Uterus (tissue), 4 donors: ENCODE measurements around the gene GFER. TPM values are rescaled to one million over a fixed set of nuclear protein-coding genes. Genes with fewer than 3 reads are reported as not detected.

Experiments used
- DNase-seq, 2 donors: peaks; one replicate each; pipeline ENCODE4 v3.0.0-alpha.2; 2019 to 2020
- H3K27ac ChIP-seq, 2 donors: fragments of 200-600 bp; sonication (generic); 1 replicate in 1 of 2; 2 replicates in 1 of 2; pipeline ENCODE4 v1.5.1; 2016 to 2018
- H3K27me3 ChIP-seq, 2 donors: fragments of 200-600 bp; sonication (generic); one replicate each; pipeline ENCODE4 v1.5.1; 2018 to 2019; ENCODE audit warnings: control low read depth in 1 of 2
- H3K36me3 ChIP-seq, 2 donors: fragments of 200-600 bp; sonication (generic); one replicate each; pipeline ENCODE4 v1.5.1; 2019; ENCODE audit warnings: control low read depth in 1 of 2
- H3K4me1 ChIP-seq, 2 donors: fragments of 200-600 bp; sonication (generic); one replicate each; pipeline ENCODE4 v1.5.1; 2018 to 2019; ENCODE audit warnings: control low read depth in 1 of 2
- H3K4me3 ChIP-seq, 2 donors: fragments of 200-600 bp; sonication (generic); 1 replicate in 1 of 2; 2 replicates in 1 of 2; pipeline ENCODE4 v1.5.1; 2018 to 2019; ENCODE audit warnings: mild to moderate bottlenecking in 1 of 2
- H3K9me3 ChIP-seq, 2 donors: fragments of 200-600 bp; sonication (generic); one replicate each; pipeline ENCODE4 v1.5.1; 2019; ENCODE audit warnings: control low read depth in 1 of 2
- CTCF ChIP-seq, 4 experiments: fragments of 200-600 bp in 2 of 4; fragments of 450-650 bp in 2 of 4; sonication (generic) in 2 of 4; IDR thresholded peaks; one replicate each; pipeline ENCODE4 v1.5.1; 2016 to 2019; ENCODE audit warnings: antibody characterized with exemption in 4 of 4, mild to moderate bottlenecking in 2 of 4, moderate library complexity in 1 of 4
- POLR2A ChIP-seq, 2 donors: fragments of 450-650 bp; IDR thresholded peaks; one replicate each; pipeline ENCODE4 v1.6.1; 2016; ENCODE audit warnings: antibody characterized with exemption in 2 of 2, mild to moderate bottlenecking in 1 of 2, moderate library complexity in 1 of 2
- intact Hi-C: fragments of 100-400 bp; cut with DNase I; formaldehyde crosslinking; loops from one replicate; pipeline ENCODE4 v1.15.1; 2023; ENCODE audit warnings: low total_unique reads
- total RNA-seq, 4 donors: library from RNA; depleted of rRNA in 3 of 4; stranded (reverse); fragments of >200 nt in 3 of 4; gene quantifications; one replicate each; pipeline versions ENCODE4 v1.1.0 to v1.2.4, GENCODE V29; 2014 to 2023
- donor health status: DM: yes; HTN: yes; CAD: no.

The GFER gene
- total RNA-seq, 4 donors from 2014 or later: 2.6 to 20.8 (median 6.6) TPM

DNA sequence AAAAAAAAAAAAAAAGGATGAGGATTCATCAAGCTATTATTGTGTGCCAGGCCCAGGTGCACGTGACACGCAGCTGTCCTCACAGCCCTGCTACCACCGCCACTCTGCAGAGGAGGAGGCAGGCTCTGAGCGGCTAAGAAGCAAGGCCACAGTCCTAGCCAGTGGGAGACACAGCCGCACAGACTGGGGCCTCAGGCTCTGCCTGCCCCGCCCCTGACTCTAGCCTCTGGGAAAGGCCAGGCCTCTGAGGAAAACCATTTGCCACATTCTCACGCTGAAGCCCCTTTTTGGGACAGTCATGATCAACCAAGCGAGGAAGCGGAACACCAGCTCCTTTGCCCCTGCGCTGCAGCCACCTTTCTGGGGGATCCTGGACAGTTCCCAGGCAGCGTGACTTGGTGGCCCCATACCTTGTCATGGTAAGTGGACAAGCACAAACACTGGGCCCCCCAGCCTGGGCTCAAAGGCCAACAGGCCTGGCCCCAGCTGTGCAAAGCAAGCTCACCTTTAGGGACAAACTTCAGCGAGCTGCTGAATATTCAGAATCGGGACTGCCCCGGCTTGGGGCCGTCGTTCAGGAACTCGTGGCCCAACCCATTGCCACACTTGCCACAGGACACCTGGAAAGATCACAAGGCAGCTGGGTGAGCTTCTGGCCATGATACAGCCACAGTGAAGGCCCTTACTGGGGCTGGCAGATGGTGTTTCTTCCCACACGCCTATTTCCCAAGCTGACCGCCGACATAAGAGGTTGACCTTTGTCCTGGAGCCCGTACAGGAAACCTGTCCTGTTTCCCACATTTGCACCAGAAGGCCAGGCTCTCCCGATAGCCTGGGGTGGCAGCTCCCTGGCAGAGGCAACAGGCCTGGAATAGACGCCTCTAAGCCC, 43.5 kb upstream of the GFER start:
- Histone ChIP-seq H3K27ac (no peak overlapping the region), H3K4me1 (peaks cover 0 to 5% of the 10 kb centered on the region in 2 donors), H3K9me3 (no peaks in the 10 kb centered on the region), H3K36me3 (no peaks in the 10 kb centered on the region), H3K27me3 (no peaks in the 10 kb centered on the region), H3K4me3 (no peak overlapping the region)
- DNase-seq: no peak
- no peak for TF ChIP-seq CTCF (IDR thresholded peaks at IDR 0.05)
- TF ChIP-seq POLR2A (IDR thresholded peaks at IDR 0.05): no peak
- intact Hi-C loops: no loop called here

DNA sequence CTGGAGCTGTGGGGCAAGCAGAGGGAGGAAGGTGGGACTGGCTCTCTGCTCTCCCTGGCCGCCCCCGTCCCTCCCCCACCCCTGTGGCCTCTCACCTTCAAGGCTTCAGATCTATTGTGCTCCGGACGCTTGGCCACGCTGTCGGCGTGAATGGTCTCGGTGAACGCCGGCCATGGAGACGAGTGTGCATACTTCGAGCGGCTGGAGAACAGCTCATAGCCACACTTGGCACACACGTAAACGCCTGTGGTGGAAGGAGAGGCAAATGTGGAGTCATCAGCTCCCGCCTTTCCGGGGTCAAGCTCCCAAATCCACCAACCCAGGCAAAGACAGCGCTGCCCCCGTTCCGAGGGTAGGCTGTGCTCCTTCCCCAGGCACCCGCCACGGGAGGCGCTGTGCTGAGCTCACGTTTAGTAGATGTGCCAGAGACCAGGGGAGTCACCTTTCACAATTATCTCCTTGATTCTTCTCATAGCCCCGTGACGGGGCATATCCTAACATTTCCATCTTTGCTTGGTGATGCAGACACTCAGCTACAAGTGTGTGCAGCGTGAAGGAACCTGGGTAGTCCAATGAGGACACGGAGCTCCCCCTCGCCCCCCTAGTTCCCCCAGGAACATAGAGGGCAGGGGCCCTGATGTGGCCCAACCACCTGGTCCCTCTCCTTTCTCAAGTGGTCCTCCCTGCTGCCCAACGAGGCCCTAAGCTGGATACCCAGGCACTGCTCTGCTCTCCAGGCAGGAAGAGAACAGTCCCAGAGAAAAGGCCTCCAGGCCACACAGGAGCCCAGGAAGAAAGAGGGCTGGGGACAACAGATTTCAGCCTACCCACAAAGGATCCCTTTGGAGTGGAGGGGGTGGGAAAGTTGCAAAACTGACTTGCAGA, 42.6 kb upstream of the GFER start:
- intact Hi-C loops: no loop called here
- Histone ChIP-seq H3K27ac (no peak overlapping the region), H3K27me3 (no peaks in the 10 kb centered on the region), H3K9me3 (no peaks in the 10 kb centered on the region), H3K36me3 (no peaks in the 10 kb centered on the region), H3K4me3 (no peak overlapping the region), H3K4me1 (peaks cover 0 to 5% of the 10 kb centered on the region in 2 donors)
- TF ChIP-seq CTCF (IDR thresholded peaks at IDR 0.05) (no peak), POLR2A (IDR thresholded peaks at IDR 0.05) (no peak)
- no peak for DNase-seq

DNA sequence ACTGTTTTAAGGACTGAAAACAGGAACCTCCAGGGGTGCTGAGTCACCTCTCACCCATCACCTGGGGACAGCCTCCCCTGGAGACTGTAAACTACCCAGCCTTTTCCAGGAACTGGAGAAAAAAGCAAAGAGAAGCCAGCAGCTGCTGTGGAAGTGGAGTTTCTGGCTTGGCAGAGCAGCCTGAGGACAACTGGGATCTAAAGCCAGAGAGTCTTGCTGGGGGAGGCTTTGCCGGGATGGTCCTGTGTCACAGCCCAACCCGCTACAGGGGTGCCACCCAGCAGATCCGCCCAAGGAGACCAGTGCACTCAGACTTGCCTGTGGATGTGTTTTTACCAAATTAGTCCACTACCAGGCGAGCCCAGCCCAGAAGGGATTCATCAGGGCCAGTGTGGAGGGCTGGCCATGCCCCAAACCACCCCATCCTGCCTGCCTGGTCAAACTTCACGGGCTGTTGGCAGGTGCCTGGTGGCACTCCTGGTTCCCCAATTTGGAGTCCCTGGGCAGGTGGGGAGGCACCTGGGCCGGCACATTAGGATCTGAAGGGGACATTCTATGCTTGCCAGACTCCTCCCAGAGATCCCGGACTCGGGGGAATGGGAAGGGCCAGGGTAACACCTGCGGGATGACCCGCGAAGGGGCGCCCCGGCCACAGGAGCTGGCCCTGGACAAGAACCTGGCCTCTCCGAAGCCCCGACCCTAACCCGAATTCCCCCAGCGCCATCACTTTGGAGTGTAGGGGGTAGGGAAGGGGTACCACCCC, 41.8 kb upstream of the GFER start:
- Histone ChIP-seq H3K27me3 (no peaks in the 10 kb centered on the region), H3K36me3 (no peaks in the 10 kb centered on the region), H3K27ac (peak overlapping the region; percentile 55 to 81), H3K4me3 (peak overlapping the region; percentile 88 to 99), H3K9me3 (no peaks in the 10 kb centered on the region), H3K4me1 (peaks cover 0 to 5% of the 10 kb centered on the region in 2 donors)
- no peak for DNase-seq
- TF ChIP-seq CTCF (IDR thresholded peaks at IDR 0.05) (no peak), POLR2A (IDR thresholded peaks at IDR 0.05) (no peak)
- intact Hi-C loops: no loop called here

DNA sequence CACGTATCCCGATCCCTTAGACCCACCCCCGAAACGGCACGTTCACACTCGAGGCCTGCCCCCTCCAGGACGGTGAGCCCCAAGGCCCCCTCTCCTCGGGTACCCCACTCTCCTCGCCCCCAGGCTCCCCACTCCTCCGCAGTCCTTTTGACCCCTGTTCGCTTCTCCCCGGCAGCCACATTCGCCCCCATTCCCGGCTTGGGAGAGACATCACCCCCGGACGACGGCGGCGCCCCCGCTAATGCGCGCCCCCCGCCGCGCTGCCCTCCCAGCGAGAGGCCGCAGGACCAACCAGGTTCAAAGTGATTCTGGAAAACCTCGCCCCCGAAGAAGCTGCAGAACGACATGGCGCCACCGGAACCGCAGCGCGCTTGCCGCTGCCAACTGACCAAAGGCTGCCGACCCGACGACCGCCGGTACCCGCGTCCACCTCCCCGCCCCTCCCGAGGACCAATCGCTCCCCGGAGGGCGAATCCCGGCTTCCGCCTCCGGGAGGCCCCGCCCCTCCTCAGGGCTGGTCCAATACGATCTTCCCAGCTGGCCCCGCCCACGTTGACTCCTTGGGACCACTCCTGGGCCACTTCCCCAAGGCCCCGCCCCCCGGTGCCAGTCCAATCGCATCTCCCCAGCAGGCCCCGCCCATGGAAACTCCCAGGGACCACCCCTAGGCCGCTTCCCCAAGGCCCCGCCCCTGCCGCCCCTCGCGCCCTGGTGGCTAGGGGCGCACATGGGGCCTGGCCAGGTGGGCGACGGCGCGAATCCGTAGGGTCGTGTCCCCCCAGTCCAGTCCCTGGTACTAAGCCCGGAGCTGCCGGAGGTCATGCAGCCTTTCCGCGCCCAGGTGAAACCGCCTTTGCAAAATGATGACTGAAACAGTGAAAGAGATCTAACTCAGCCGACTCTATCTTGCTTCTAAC, 40.9 kb upstream of the GFER start, which contains the start of gene MSRB1:
Gene MSRB1, minus strand, starts transcription at position 390 of the 917 bp plus-strand sequence. Its CDS starts 43 bp downstream, at position 347.
- Histone ChIP-seq H3K4me1 (peaks cover 0 to 5% of the 10 kb centered on the region in 2 donors), H3K27ac (peak within 1 kb of the TSS; percentile 59 to 81), H3K9me3 (no peaks in the 10 kb centered on the region), H3K4me3 (peak within 1 kb of the TSS; percentile 88 to 99), H3K27me3 (no peaks in the 10 kb centered on the region), H3K36me3 (no peaks in the 10 kb centered on the region)
- DNase-seq: peak; percentile 99 to 100
- intact Hi-C loops: no loop called here
- TF ChIP-seq POLR2A (IDR thresholded peaks at IDR 0.05) (peak; percentile 80 to 91), CTCF (IDR thresholded peaks at IDR 0.05) (peak in 1 of 4 experiments; percentile 33)
